Liver (tissue), 9 donors: ENCODE data around the gene PREPL. TPM values are rescaled to one million over a fixed set of nuclear protein-coding genes. Genes with fewer than 3 reads are reported as not detected.
A peak's percentile ranks its signal among the peaks of the same experiment; 100 is the strongest.

ENCODE experiments used
- DNase-seq: peaks from one replicate; pipeline ENCODE4 v3.0.0-alpha.2; 2017; ENCODE audit warnings: low spot score
- H3K27ac ChIP-seq, 2 donors: one replicate each; pipeline ENCODE4 v1.7.0; 2013; ENCODE audit warnings: inconsistent platforms in 2 of 2, low read length in 2 of 2, control low read depth in 1 of 2, low read depth in 1 of 2, mild to moderate bottlenecking in 1 of 2
- H3K27me3 ChIP-seq, 4 donors: one replicate each; pipeline versions ENCODE4 v1.6.1 to v1.7.0; 2013; ENCODE audit warnings: low read length in 3 of 4, inconsistent platforms in 1 of 4, mild to moderate bottlenecking in 1 of 4, moderate library complexity in 1 of 4; ENCODE audit not compliant: control insufficient read depth in 4 of 4, insufficient read depth in 4 of 4
- H3K36me3 ChIP-seq, 4 donors: one replicate each; pipeline versions ENCODE4 v1.6.1 to v1.7.0; 2013; ENCODE audit warnings: low read length in 3 of 4, mild to moderate bottlenecking in 3 of 4, low read depth in 1 of 4, moderate library complexity in 1 of 4; ENCODE audit not compliant: control insufficient read depth in 4 of 4, insufficient read depth in 3 of 4
- H3K4me1 ChIP-seq, 4 donors: one replicate each; pipeline versions ENCODE4 v1.6.1 to v1.7.0; 2013; ENCODE audit warnings: low read length in 3 of 4, mild to moderate bottlenecking in 3 of 4, moderate library complexity in 1 of 4; ENCODE audit not compliant: control insufficient read depth in 4 of 4, insufficient read depth in 4 of 4
- H3K4me3 ChIP-seq, 3 donors: one replicate each; pipeline versions ENCODE4 v1.6.1 to v1.7.0; 2013; ENCODE audit warnings: low read length in 3 of 3, control low read depth in 1 of 3, low read depth in 1 of 3, mild to moderate bottlenecking in 1 of 3
- H3K9ac ChIP-seq, 2 donors: one replicate each; pipeline ENCODE4 v1.7.0; 2013; ENCODE audit warnings: low read length in 2 of 2, mild to moderate bottlenecking in 2 of 2, moderate library complexity in 2 of 2, control low read depth in 1 of 2, low read depth in 1 of 2
- H3K9me3 ChIP-seq, 4 donors: one replicate each; pipeline versions ENCODE4 v1.6.1 to v1.7.0; 2013; ENCODE audit warnings: low read length in 3 of 4; ENCODE audit not compliant: control insufficient read depth in 4 of 4
- ATF3 ChIP-seq: IDR thresholded peaks from 2 replicates; pipeline ENCODE4 v1.6.1; 2016; ENCODE audit warnings: antibody characterized with exemption
- EGR1 ChIP-seq, 2 donors: IDR thresholded peaks; 2 replicates each; pipeline ENCODE4 v1.6.1; 2016 to 2018; ENCODE audit warnings: antibody characterized with exemption in 2 of 2, low read depth in 2 of 2
- FOXA1 ChIP-seq: IDR thresholded peaks from 2 replicates; pipeline ENCODE4 v1.6.1; 2016; ENCODE audit warnings: antibody characterized with exemption
- FOXA2 ChIP-seq: IDR thresholded peaks from 2 replicates; pipeline ENCODE4 v1.6.1; 2016; ENCODE audit warnings: antibody characterized with exemption
- GABPA ChIP-seq, 2 donors: IDR thresholded peaks in 1 of 2; conservative IDR thresholded peaks in 1 of 2; 2 replicates each; pipeline ENCODE4 v1.6.1; 2016; ENCODE audit warnings: antibody characterized with exemption in 2 of 2, mild to moderate bottlenecking in 1 of 2, moderate library complexity in 1 of 2
- HNF4A ChIP-seq, 2 donors: conservative IDR thresholded peaks; 2 replicates each; pipeline ENCODE4 v1.6.1; 2016; ENCODE audit warnings: antibody characterized with exemption in 2 of 2, mild to moderate bottlenecking in 2 of 2
- HNF4G ChIP-seq: IDR thresholded peaks from 2 replicates; pipeline ENCODE4 v1.6.1; 2016; ENCODE audit warnings: antibody characterized with exemption
- JUND ChIP-seq, 2 donors: IDR thresholded peaks; 2 replicates each; pipeline ENCODE4 v1.6.1; 2016; ENCODE audit warnings: antibody characterized with exemption in 2 of 2
- NR2F2 ChIP-seq: IDR thresholded peaks from 2 replicates; pipeline ENCODE4 v1.6.1; 2016; ENCODE audit warnings: antibody characterized with exemption
- RAD21 ChIP-seq, 2 donors: IDR thresholded peaks; 2 replicates each; pipeline ENCODE4 v1.6.1; 2016; ENCODE audit warnings: antibody characterized with exemption in 2 of 2, mild to moderate bottlenecking in 2 of 2
- SP1 ChIP-seq: IDR thresholded peaks from 2 replicates; pipeline ENCODE4 v1.6.1; 2018; ENCODE audit warnings: antibody characterized with exemption, mild to moderate bottlenecking
- YY1 ChIP-seq: IDR thresholded peaks from 2 replicates; pipeline ENCODE4 v1.6.1; 2016; ENCODE audit warnings: antibody characterized with exemption, mild to moderate bottlenecking
- WGBS: extraction: QIAGEN DNeasy Blood & Tissue Kit; methylation state at CpG from one replicate; pipeline ENCODE4 v1.1.7; 2013; 5-methylcytosine and 5-hydroxymethylcytosine counted together
- polyA plus RNA-seq, 2 donors: library from polyadenylated mRNA; stranded (reverse) in 1 of 2; unstranded in 1 of 2; fragments of 200-250 nt in 1 of 2; fragments of >200 nt in 1 of 2; fragmentation: Nextera tagmentation in 1 of 2; extraction: Ambion mirVana in 1 of 2; gene quantifications; one replicate each; pipeline versions ENCODE4 v1.2.1 to v1.2.3, GENCODE V29; 2013 to 2015
- total RNA-seq, 2 donors: library from RNA; depleted of rRNA; stranded (reverse); fragments of >200 nt; gene quantifications; one replicate each; pipeline ENCODE4 v1.2.3, GENCODE V29; 2014
- TF ChIP-seq, protein P1 (sequence below): fragments of 150-350 bp; IDR thresholded peaks from 2 replicates; pipeline ENCODE4 v1.5.1; 2017; ENCODE audit warnings: improper control_type of control experiment, low read depth, low read length; ENCODE audit not compliant: missing input control
- donor health status: healthy.
- donor health status: healthy.
- donor health status: healthy.
- donor health status: healthy.
- donor health status: healthy.

The PREPL gene
- total and polyA plus RNA-seq, 4 donors: 7.9 to 18.8 (median 11.7) TPM

DNA sequence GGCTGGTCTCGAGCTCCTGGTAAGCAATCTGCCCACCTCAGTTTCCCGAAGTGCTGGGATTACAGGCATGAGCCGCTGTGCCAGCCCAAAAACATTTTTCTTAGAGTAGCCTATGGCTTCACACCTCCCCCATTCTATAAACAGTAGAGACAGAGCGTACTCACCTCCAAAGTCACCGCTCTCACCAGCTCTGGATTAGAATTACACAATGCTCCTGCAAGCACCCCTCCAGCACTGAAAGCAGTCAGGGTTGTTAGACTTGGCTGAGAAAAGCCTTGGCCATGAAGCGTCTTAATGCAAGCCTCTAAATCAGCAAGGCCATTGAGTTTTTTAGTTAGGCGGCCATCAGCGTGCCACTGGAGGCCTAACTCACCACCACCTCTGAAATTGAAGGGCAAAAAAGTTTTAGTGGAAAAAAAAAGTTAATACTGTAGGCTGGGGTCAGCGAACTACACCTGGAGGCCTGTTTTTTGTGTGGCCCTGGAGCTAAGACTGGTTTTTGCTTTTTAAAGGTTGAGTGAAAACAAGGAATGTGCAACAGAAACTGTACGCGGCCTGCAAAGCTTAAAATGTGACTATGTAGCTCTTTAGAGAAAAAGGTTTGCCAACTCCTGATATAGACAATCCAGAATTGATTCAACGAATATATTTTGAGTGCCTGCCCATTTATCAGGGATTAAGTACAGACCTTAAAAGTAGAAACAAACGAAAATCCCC is 34.6 kb downstream of the PREPL start (continued):
- TF ChIP-seq RAD21 (IDR thresholded peaks at IDR 0.05) (no peak), SP1 (no peak)

- 95% methylated on average over 4 of the region's 4 CpGs for WGBS
- Histone ChIP-seq H3K27me3 (no peaks in the 10 kb centered on the region), H3K4me1 (no peaks in the 10 kb centered on the region), H3K9me3 (no peaks in the 10 kb centered on the region), H3K27ac (no peak overlapping the region), H3K36me3 (peaks cover 2 to 43% (median 38%) of the 10 kb centered on the region in 4 donors), H3K4me3 (no peak overlapping the region), H3K9ac (no peak overlapping the region)
- no peak for DNase-seq
- TF ChIP-seq, protein P1, sequence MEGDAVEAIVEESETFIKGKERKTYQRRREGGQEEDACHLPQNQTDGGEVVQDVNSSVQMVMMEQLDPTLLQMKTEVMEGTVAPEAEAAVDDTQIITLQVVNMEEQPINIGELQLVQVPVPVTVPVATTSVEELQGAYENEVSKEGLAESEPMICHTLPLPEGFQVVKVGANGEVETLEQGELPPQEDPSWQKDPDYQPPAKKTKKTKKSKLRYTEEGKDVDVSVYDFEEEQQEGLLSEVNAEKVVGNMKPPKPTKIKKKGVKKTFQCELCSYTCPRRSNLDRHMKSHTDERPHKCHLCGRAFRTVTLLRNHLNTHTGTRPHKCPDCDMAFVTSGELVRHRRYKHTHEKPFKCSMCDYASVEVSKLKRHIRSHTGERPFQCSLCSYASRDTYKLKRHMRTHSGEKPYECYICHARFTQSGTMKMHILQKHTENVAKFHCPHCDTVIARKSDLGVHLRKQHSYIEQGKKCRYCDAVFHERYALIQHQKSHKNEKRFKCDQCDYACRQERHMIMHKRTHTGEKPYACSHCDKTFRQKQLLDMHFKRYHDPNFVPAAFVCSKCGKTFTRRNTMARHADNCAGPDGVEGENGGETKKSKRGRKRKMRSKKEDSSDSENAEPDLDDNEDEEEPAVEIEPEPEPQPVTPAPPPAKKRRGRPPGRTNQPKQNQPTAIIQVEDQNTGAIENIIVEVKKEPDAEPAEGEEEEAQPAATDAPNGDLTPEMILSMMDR: no peak
- TF ChIP-seq ATF3 (no peak), FOXA1 (no peak), RAD21 (IDR thresholded peaks at IDR 0.05) (no peak), SP1 (no peak), HNF4A (conservative IDR thresholded peaks at IDR 0.05) (no peak), EGR1 (IDR thresholded peaks at IDR 0.05; ENCODE audit: low read depth in 2 of 2) (no peak), GABPA (IDR thresholded peaks at IDR 0.05 in 1 of 2, conservative IDR thresholded peaks at IDR 0.05 in 1 of 2) (no peak), YY1 (no peak), HNF4G (no peak), NR2F2 (no peak), FOXA2 (no peak), JUND (IDR thresholded peaks at IDR 0.05) (no peak)
Observed at GRCh38 chr2:44325897-44326296, 35.4 kb downstream of the PREPL start.

DNA sequence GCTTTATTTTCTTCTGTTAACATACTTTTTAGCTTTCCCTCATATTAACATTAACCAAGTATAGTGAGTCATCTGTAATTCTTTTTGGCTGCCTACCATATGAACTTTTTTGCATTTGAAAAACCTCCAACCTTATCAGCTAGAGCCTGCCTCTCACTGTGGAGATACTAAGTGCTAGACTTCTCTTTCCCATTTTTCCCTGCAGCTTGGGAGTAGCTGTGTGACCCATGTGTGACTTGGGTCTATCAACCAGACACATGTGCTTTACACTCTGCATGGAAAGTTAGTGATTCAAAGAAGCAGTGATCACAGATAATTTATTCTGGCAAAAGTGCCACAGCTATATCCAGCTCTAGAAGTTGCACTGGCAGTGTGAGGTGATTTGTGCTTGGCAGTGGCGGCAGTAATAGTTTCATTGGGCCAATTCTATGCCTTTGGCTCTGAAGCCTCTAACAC is 36.3 kb downstream of the PREPL start:
- peaks cover 3 to 47% (median 45%) of the 10 kb centered on the region in 4 donors for H3K36me3 ChIP-seq
- H3K4me3 ChIP-seq: no peak overlapping the region
- H3K4me1 ChIP-seq: no peaks in the 10 kb centered on the region
- H3K9me3 ChIP-seq: no peaks in the 10 kb centered on the region
- H3K9ac ChIP-seq: no peak overlapping the region
- no peak for DNase-seq
- 95% methylated on average over 1 of the region's 1 CpG for WGBS
- TF ChIP-seq JUND (IDR thresholded peaks at IDR 0.05) (peak; percentile 42 to 55), RAD21 (IDR thresholded peaks at IDR 0.05) (peak in 1 of 2 donors; percentile 31)
- TF ChIP-seq, protein P1: no peak
- H3K27me3 ChIP-seq: no peaks in the 10 kb centered on the region
- no peak overlapping the region for H3K27ac ChIP-seq
